ENCODE measurements around the gene TRAF3.
"Not testable (repeated sequence)": the region's sequence is repeated elsewhere in the genome, so short reads cannot be mapped to it uniquely, and the experiment has no call there.

The TRAF3 gene

GRCh38 chr14:102809870-102810269, 32.6 kb downstream of the TRAF3 start:
- no peak for DNase-seq

- no peak for DNase-seq
Observed at GRCh38 chr14:102810523-102810922, 33.3 kb downstream of the TRAF3 start.

GRCh38 chr14:102811254-102811963, 34.2 kb downstream of the TRAF3 start:
- DNase-seq: no peak

- DNase-seq: no peak
Observed at GRCh38 chr14:102811971-102812370, 34.7 kb downstream of the TRAF3 start.

GRCh38 chr14:102813691-102814090, 36.4 kb downstream of the TRAF3 start:
- DNase-seq: no peak

- DNase-seq: no peak
Observed at GRCh38 chr14:102817318-102817717, 40.1 kb downstream of the TRAF3 start.

GRCh38 chr14:102817942-102818940, 41.0 kb downstream of the TRAF3 start:
- no peak for DNase-seq

GRCh38 chr14:102819176-102819628, 42.0 kb downstream of the TRAF3 start:
- no peak for DNase-seq

GRCh38 chr14:102819747-102820330, 42.6 kb downstream of the TRAF3 start:
- no peak for DNase-seq

GRCh38 chr14:102821252-102821651, 44.0 kb downstream of the TRAF3 start:
- no peak for DNase-seq

GRCh38 chr14:102822311-102822863, 45.1 kb downstream of the TRAF3 start:
- no peak for DNase-seq

- DNase-seq: not testable (repeated sequence)
Observed at GRCh38 chr14:102822887-102823286, 45.6 kb downstream of the TRAF3 start.

- DNase-seq: no peak
Observed at GRCh38 chr14:102823546-102823945, 46.3 kb downstream of the TRAF3 start.

- no peak for DNase-seq
Observed at GRCh38 chr14:102824832-102825231, 47.6 kb downstream of the TRAF3 start.

- no peak for DNase-seq
Observed at GRCh38 chr14:102825307-102826095, 48.3 kb downstream of the TRAF3 start.

- DNase-seq: no peak
Observed at GRCh38 chr14:102826161-102826560, 48.9 kb downstream of the TRAF3 start.

GRCh38 chr14:102826751-102827675, 49.8 kb downstream of the TRAF3 start:
- DNase-seq: no peak

- DNase-seq: no peak
Observed at GRCh38 chr14:102827716-102828115, 50.5 kb downstream of the TRAF3 start.

GRCh38 chr14:102828151-102828550, 50.9 kb downstream of the TRAF3 start:
- DNase-seq: no peak

GRCh38 chr14:102829016-102829548, 51.8 kb downstream of the TRAF3 start:
- no peak for DNase-seq

All from AML-193 (cell line).